Esophagus muscularis mucosa (tissue), 4 donors: ENCODE data around the gene CD74. TPM values are rescaled to one million over a fixed set of nuclear protein-coding genes. Genes with fewer than 3 reads are reported as not detected.
A peak's percentile ranks its signal among the peaks of the same experiment; 100 is the strongest.
"Not testable (repeated sequence)": the region's sequence is repeated elsewhere in the genome, so short reads cannot be mapped to it uniquely, and the experiment has no call there.

Experiments
- DNase-seq: peaks from one replicate; pipeline ENCODE4 v3.0.0-alpha.2; 2017; ENCODE audit errors: extremely low spot score
- H3K27ac ChIP-seq, 4 donors: fragments of 200-600 bp; sonication (generic); replicated peaks in 1 of 4; 1 replicate in 3 of 4; 2 replicates in 1 of 4; pipeline ENCODE4 v1.5.1; 2016 to 2019; ENCODE audit warnings: mild to moderate bottlenecking in 1 of 4
- H3K27me3 ChIP-seq, 4 donors: fragments of 200-600 bp; sonication (generic); one replicate each; pipeline versions ENCODE4 v1.5.1 to v1.6.0; 2016 to 2019
- H3K36me3 ChIP-seq, 4 donors: fragments of 200-600 bp; sonication (generic); one replicate each; pipeline ENCODE4 v1.5.1; 2016 to 2019
- H3K4me1 ChIP-seq, 4 donors: fragments of 200-600 bp; sonication (generic); one replicate each; pipeline ENCODE4 v1.5.1; 2016 to 2019
- H3K4me3 ChIP-seq, 4 donors: fragments of 200-600 bp; sonication (generic); 1 replicate in 2 of 4; 2 replicates in 2 of 4; pipeline ENCODE4 v1.5.1; 2016 to 2019; ENCODE audit warnings: mild to moderate bottlenecking in 4 of 4, moderate library complexity in 1 of 4
- H3K9me3 ChIP-seq, 4 donors: fragments of 200-600 bp; sonication (generic); 1 replicate in 3 of 4; 2 replicates in 1 of 4; pipeline ENCODE4 v1.5.1; 2016 to 2019
- CTCF ChIP-seq, 3 experiments: fragments of 200-600 bp in 2 of 3; fragments of 450-650 bp in 1 of 3; sonication (generic) in 2 of 3; IDR thresholded peaks; one replicate each; pipeline ENCODE4 v1.5.1; 2017 to 2019; ENCODE audit warnings: antibody characterized with exemption in 3 of 3, mild to moderate bottlenecking in 2 of 3, moderate library complexity in 1 of 3
- EP300 ChIP-seq: sonication (generic); formaldehyde crosslinking; IDR thresholded peaks from one replicate; pipeline ENCODE4 v1.6.1; 2017; ENCODE audit warnings: antibody characterized with exemption
- POLR2A ChIP-seq: fragments of 450-650 bp; IDR thresholded peaks from one replicate; pipeline ENCODE4 v1.6.1; 2017; ENCODE audit warnings: antibody characterized with exemption, moderate library complexity, mild to moderate bottlenecking, low read depth
- POLR2AphosphoS5 ChIP-seq, 2 donors: sonication (generic); formaldehyde crosslinking; IDR thresholded peaks; one replicate each; pipeline ENCODE4 v1.6.1; 2017; ENCODE audit warnings: antibody characterized with exemption in 2 of 2
- WGBS: methylation state at CpG from one replicate; pipeline ENCODE4 v1.1.5; 2018; 5-methylcytosine and 5-hydroxymethylcytosine counted together
- intact Hi-C: fragments of 100-400 bp; cut with DNase I; formaldehyde crosslinking; loops from one replicate; pipeline ENCODE4 v1.15.1; 2023
- total RNA-seq, 4 donors: library from RNA; depleted of rRNA; stranded (reverse); fragments of >200 nt; gene quantifications; one replicate each; pipeline versions ENCODE4 v1.1.0 to v1.2.1, GENCODE V29; 2016

The CD74 gene
- total RNA-seq, 4 donors from 2014 or later = 270 to 595 (median 555) TPM

GRCh38 chr5:150422758-150423157 is 10.0 kb upstream of the CD74 start:
- Histone ChIP-seq H3K36me3 (no peaks in the 10 kb centered on the region), H3K4me1 (no peaks in the 10 kb centered on the region), H3K4me3 (no peak overlapping the region), H3K27me3 (no peaks in the 10 kb centered on the region), H3K9me3 (no peaks in the 10 kb centered on the region), H3K27ac (no peak overlapping the region)
- intact Hi-C loops = no loop called here
- DNase-seq = no peak
- 66% methylated on average over 3 of the region's 3 CpGs for WGBS
- TF ChIP-seq POLR2A (no peak), POLR2AphosphoS5 (IDR thresholded peaks at IDR 0.05) (no peak), EP300 (no peak)

GRCh38 chr5:150422075-150422474 is 9.4 kb upstream of the CD74 start:
- intact Hi-C loops = no loop called here
- WGBS = 46% methylated on average over 1 of the region's 4 CpGs
- H3K4me1 ChIP-seq = no peaks in the 10 kb centered on the region
- DNase-seq = no peak
- H3K4me3 ChIP-seq = no peak overlapping the region
- no peak overlapping the region for H3K27ac ChIP-seq
- H3K9me3 ChIP-seq = no peaks in the 10 kb centered on the region
- no peaks in the 10 kb centered on the region for H3K36me3 ChIP-seq
- TF ChIP-seq POLR2A (no peak), POLR2AphosphoS5 (IDR thresholded peaks at IDR 0.05) (no peak), EP300 (no peak), CTCF (IDR thresholded peaks at IDR 0.05) (no peak)
- no peaks in the 10 kb centered on the region for H3K27me3 ChIP-seq

- H3K4me1 ChIP-seq = no peaks in the 10 kb centered on the region
- H3K4me3 ChIP-seq = no peak overlapping the region
- H3K27ac ChIP-seq = no peak overlapping the region
- DNase-seq = no peak
- no peaks in the 10 kb centered on the region for H3K9me3 ChIP-seq
- WGBS = 73% methylated on average over 7 of the region's 7 CpGs
- no peaks in the 10 kb centered on the region for H3K27me3 ChIP-seq
- no peaks in the 10 kb centered on the region for H3K36me3 ChIP-seq
- TF ChIP-seq POLR2AphosphoS5 (IDR thresholded peaks at IDR 0.05) = no peak
- intact Hi-C loops = loop anchor here (2.0 kb wide), 1 partner anchor 55 kb away; no protein-coding TSS in a partner anchor
These were observed 7.0 kb upstream of the CD74 start for GRCh38 chr5:150419630-150420270.

- H3K27me3 ChIP-seq, H3K4me3 ChIP-seq, intact Hi-C loops, H3K36me3 ChIP-seq, DNase-seq, H3K9me3 ChIP-seq: not testable (repeated sequence)
- peaks cover 20 to 36% (median 33%) of the 10 kb centered on the region in 4 donors for H3K4me1 ChIP-seq
- 85% methylated on average over 16 of the region's 16 CpGs for WGBS
- peak overlapping the region; percentile 75 to 85 (median 81) for H3K27ac ChIP-seq
These were observed 1.4 kb upstream of the CD74 start for GRCh38 chr5:150413902-150414790.

- DNase-seq = no peak
- intact Hi-C loops = no loop called here
- Histone ChIP-seq H3K4me3 (peak overlapping the region; percentile 47 to 64 (median 50)), H3K9me3 (no peaks in the 10 kb centered on the region), H3K27me3 (no peaks in the 10 kb centered on the region), H3K4me1 (peaks cover 27 to 44% (median 36%) of the 10 kb centered on the region in 4 donors), H3K27ac (peak overlapping the region; percentile 75 to 85 (median 81)), H3K36me3 (no peaks in the 10 kb centered on the region)
- 61% methylated on average over 12 of the region's 12 CpGs for WGBS
- TF ChIP-seq POLR2AphosphoS5 (IDR thresholded peaks at IDR 0.05) (no peak), POLR2A (no peak), CTCF (IDR thresholded peaks at IDR 0.05) (no peak), EP300 (no peak)
These were observed 629 bp upstream of the CD74 start for GRCh38 chr5:150413176-150413901.
